ENCODE data around the gene NCKAP5. TPM values are rescaled to one million over a fixed set of nuclear protein-coding genes. Genes with fewer than 3 reads are reported as not detected.

NCKAP5 gene
- total and polyA plus RNA-seq, 11 donors: 0.51 to 10.5 (median 5.2) TPM

- WGBS, 4 donors: 76 to 84% (median 82%) methylated on average over 1 of the region's 1 CpG
- Histone ChIP-seq H3K9me3 (no peaks in the 10 kb centered on the region), H3K4me1 (peaks cover 0 to 27% (median 13%) of the 10 kb centered on the region in 12 donors), H3K4me3 (no peak overlapping the region), H3K36me3 (no peaks in the 10 kb centered on the region), H3K27ac (no peak overlapping the region), H3K27me3 (no peaks in the 10 kb centered on the region)
- intact Hi-C loops (cut with DNase I): loop anchor here in 1 of 10 donors (5.0 kb wide), 1 partner anchor 191 kb away; no protein-coding TSS in a partner anchor
- no peak for DNase-seq
- ATAC-seq: no peak
- TF ChIP-seq POLR2A (IDR thresholded peaks at IDR 0.05) (no peak), CTCF (IDR thresholded peaks at IDR 0.05) (no peak)
These were observed 8.5 kb upstream of the NCKAP5 start for GRCh38 chr2:133576714-133577113.

GRCh38 chr2:133574620-133575019 is 6.4 kb upstream of the NCKAP5 start:
- DNase-seq (no peak), ATAC-seq (no peak)
- no peak overlapping the region for H3K27ac ChIP-seq
- 83 to 100% (median 89%) methylated on average over 1 of the region's 1 CpG for WGBS, 4 donors
- no peaks in the 10 kb centered on the region for H3K9me3 ChIP-seq
- intact Hi-C loops (cut with DNase I): loop anchor here in 2 of 10 donors (5.0 kb wide), 2 partner anchors 193 to 268 kb away; no protein-coding TSS in a partner anchor
- peaks cover 0 to 12% (median 2%) of the 10 kb centered on the region in 12 donors for H3K4me1 ChIP-seq
- H3K4me3 ChIP-seq: no peak overlapping the region
- no peaks in the 10 kb centered on the region for H3K36me3 ChIP-seq
- TF ChIP-seq POLR2A (IDR thresholded peaks at IDR 0.05) (no peak), CTCF (IDR thresholded peaks at IDR 0.05) (no peak)
- H3K27me3 ChIP-seq: no peaks in the 10 kb centered on the region

- peaks cover 0 to 10% (median under 1%) of the 10 kb centered on the region in 12 donors for H3K4me1 ChIP-seq
- H3K36me3 ChIP-seq: no peaks in the 10 kb centered on the region
- no peak overlapping the region for H3K27ac ChIP-seq
- DNase-seq (no peak), ATAC-seq (no peak)
- intact Hi-C loops (cut with DNase I): loop anchor here in 1 of 10 donors (5.0 kb wide), 1 partner anchor 268 kb away; no protein-coding TSS in a partner anchor
- no peaks in the 10 kb centered on the region for H3K27me3 ChIP-seq
- WGBS, 4 donors: 63 to 81% (median 72%) methylated on average over 5 of the region's 5 CpGs
- H3K9me3 ChIP-seq: no peaks in the 10 kb centered on the region
- no peak overlapping the region for H3K4me3 ChIP-seq
- TF ChIP-seq CTCF (IDR thresholded peaks at IDR 0.05) (no peak), POLR2A (IDR thresholded peaks at IDR 0.05) (no peak)
These were observed 5.9 kb upstream of the NCKAP5 start for GRCh38 chr2:133574186-133574585.

GRCh38 chr2:133573491-133574162 is 5.4 kb upstream of the NCKAP5 start:
- WGBS, 4 donors: 84 to 93% (median 90%) methylated on average over 6 of the region's 6 CpGs
- H3K4me1 ChIP-seq: peaks cover 0 to 10% (median 0%) of the 10 kb centered on the region in 12 donors
- H3K27me3 ChIP-seq: no peaks in the 10 kb centered on the region
- intact Hi-C loops (cut with DNase I): loop anchor here in 1 of 10 donors (5.0 kb wide), 1 partner anchor 269 kb away; no protein-coding TSS in a partner anchor
- TF ChIP-seq POLR2A (IDR thresholded peaks at IDR 0.05): no peak
- no peak for TF ChIP-seq CTCF (IDR thresholded peaks at IDR 0.05)
- no peak for DNase-seq
- no peak overlapping the region for H3K4me3 ChIP-seq
- no peak overlapping the region for H3K27ac ChIP-seq
- no peaks in the 10 kb centered on the region for H3K9me3 ChIP-seq
- no peaks in the 10 kb centered on the region for H3K36me3 ChIP-seq
- ATAC-seq: no peak
